Activated CD8-positive, alpha-beta memory T cell treated with anti-CD3 and anti-CD28 coated beads, Interleukin-2, amount 50 U/mL, for 1 hour (primary cell): ENCODE measurements around the gene ERMARD.
A peak's percentile ranks its signal among the peaks of the same experiment; 100 is the strongest.

Experiments
- DNase-seq: peaks from one replicate; pipeline ENCODE4 v3.0.0-alpha.2; 2020; ENCODE audit errors: extremely low read depth

Gene ERMARD

GRCh38 chr6:169783971-169784820, 32.8 kb downstream of the ERMARD start:
- DNase-seq, result no peak

DNA sequence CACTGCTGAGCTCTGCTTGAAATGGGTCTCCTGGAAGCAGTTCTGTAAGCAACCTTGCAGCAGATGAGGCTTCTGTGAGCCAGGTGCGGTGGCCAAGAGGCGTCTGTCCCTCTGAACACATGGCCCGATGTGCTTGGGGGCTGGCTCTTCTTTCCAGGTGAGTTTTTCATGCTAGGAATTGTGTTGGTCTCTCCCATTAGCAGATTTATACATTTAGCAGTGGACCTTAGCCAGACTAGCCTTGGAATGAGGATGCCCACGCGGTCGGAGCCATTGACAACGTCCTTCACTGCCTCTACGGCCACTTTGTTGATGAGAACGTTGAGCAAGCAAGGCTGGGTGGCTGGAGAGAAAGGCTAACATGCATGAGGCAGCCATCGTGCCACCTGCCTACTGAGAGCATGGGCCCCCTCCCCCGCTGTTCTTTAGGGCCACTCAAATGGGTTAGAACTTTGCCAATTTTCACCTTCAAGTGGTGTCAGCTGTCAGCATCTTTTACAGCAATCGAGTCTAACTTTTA, 33.5 kb downstream of the ERMARD start:
- no peak for DNase-seq

- no peak for DNase-seq
Measured at GRCh38 chr6:169785566-169785965, 34.1 kb downstream of the ERMARD start.

DNA sequence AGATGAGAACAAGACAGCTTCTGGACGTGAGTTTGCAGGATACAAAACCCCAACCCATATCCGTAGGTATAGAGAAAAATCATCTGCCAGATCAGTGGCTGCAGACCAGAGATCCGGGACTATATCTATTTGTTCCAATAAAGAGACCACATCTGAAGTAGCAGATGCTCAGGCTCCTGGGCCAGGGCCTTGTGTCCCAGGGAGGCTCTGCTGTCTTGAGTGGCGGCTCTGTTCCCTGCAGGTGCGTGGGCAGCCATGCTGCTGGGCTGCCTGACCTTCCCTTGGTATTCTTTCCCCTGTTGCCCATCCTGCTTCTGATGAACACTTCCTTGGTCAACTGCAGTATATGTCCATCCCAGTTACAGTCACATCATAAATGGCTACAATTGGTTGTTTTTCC, 34.9 kb downstream of the ERMARD start:
- DNase-seq, result no peak

- no peak for DNase-seq
Measured at GRCh38 chr6:169787797-169788196, 36.4 kb downstream of the ERMARD start.

DNA sequence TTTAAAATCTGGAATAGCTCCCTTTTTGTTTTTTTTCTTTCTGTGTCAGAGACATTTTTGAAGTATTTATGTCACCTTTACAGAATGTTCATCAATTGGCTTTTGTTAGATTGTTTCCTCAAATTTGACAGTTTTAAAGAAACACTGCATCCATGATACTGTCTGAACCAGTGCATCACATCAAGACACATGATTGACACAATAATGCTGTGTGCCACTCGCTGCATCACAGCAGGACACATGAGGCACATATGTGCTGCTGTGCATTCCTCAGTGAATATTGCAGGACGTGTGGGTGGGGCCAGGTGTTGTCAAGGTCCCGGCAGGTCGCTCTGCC, 37.4 kb downstream of the ERMARD start:
- DNase-seq, result no peak

GRCh38 chr6:169789146-169789943, 37.9 kb downstream of the ERMARD start:
- no peak for DNase-seq

- peak; percentile 22 for DNase-seq
Measured at GRCh38 chr6:169789944-169790927, 38.8 kb downstream of the ERMARD start.

- no peak for DNase-seq
Measured at GRCh38 chr6:169791721-169792131, 40.3 kb downstream of the ERMARD start.

DNA sequence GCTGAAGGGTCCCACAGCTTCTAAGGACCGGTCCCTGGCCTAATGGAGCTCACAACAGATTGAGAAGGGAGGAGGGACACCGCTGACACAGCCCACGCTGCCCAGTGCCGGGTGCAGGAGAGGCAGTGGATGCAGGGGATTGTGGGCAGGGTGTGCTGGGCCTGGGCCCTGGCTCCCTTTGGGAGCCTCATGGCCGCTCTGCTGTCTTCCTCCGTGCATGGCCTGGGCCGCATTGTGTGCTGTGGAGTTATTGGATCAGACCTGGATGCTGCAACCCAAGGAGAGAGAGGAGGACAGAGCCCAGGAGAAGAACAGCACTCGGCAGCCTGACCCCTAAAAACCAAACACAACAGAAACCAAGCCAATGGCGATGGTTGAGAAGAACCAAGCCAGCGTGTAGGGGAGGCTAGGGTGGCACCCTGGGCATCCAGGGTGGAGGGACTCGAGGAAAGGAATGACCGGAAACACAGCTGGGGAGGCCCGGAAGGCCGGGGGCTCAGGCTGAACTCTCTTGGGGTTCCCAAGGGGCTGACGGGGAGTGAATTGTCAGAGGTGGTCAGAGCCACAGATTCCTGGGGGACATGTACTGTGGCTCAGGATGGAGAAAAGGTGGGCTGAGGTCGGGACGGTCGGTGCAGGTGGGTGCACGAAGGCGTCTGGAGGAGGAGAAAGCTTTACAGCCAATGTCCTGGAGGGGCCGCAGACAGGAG, 41.0 kb downstream of the ERMARD start:
- DNase-seq, result no peak

GRCh38 chr6:169793408-169793807, 42.0 kb downstream of the ERMARD start:
- no peak for DNase-seq

DNA sequence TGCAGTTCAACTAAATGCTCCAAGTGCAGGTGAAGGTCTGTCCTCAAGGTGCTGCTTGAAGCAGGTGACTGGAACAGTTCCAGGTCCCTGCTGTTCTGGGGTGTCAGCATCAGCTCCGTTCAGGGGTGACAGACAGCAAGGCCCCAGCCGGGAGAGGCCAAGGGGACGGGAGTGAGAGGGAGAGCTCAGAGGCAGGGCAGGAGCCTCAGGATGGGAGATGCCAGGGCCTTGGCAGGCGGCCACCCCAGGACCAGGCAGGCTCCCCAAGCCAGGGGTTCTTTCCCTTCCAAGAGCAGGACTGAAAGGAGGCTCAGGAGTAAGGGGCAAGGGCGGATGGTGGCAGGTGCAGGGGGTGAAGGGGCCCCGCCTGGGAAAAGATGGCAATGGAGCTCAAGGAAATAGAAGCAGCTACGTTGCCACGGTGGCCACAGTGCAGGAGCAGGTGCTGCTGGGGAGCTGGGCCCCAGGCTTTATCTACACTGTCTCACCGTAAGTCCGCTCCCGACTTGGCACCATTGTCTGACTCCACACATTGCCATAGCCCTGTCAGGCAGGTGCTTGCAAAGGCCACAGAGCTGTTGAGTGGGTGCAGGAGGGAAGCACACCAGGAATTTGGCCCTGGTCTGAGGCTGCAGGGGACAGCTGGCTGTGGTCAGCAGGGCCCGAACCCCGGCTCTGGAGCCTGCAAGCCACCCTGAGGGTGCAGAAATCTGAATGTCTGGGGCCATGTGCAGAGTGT, 43.1 kb downstream of the ERMARD start:
- no peak for DNase-seq

DNA sequence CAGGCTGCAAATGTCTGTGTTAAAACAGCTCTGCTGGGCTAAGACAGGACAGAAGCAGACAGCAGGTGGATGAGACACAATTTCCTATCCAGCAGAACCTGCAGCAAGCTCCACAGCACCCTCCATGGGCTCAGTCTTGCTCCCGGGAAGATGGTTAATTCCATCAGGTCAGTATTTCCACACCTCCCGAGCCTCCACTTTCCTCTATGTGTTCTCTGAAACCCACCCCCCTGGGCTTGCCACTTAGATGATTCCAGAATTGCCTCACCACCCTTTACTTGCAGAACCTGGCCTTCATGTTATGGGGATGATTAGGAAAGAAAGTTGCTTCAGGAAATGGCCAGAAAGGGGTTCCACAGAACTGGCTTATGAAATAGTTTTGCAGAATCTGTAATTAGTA, 43.8 kb downstream of the ERMARD start:
- DNase-seq, result no peak

DNA sequence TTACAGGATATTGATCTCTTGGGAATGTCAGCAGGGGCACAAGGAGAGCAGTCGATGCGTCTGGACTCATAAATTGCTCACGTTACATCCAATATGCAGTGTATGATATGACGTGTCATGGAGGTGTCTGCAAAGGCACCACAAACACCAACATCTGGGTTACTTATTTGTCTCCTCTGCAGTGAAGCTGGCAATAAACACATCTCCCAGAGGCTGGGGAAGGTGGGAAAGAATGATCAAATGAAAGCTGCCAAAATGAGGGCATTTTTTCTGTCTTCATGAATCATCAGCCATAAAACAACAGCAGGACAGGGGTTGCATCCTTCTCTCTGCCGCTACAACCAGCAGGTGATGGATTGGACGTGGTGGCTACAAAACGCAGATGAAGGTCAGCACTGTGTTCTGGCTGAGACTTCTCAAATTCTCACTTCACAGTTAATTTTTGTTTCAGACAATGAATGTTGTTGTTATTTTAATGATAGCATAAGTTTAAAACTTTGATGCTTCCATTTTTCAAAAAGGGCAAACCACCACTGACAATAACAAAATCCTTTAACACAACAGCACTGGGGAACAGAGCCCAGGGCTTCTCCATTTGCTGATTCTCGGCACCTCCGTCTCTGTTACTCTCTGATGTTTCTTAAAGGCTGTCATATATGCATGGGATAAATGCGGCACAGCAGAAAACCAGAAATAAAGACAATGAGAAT, 47.5 kb downstream of the ERMARD start:
- no peak for DNase-seq

DNA sequence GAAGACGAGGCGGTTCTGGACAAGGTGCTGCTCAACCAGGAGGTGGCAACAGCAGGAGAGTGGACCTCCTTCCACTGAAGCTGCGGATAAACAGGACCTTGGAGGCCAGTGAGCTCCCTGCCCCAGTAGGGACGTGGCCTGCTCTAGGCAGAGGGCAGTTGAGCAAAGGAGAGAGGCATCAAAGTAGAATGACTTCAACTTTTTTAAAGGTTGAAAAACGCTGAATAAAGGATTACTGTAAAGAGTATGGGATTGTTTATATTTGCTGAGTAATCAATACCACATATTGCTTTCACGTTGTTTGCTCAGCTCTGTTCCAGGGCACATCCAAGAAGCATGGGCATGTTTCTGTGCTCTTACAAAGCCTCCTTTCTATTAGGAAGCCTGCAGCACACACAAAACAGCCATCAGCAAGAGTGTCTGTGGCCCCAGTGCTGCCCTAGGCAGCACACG, 48.1 kb downstream of the ERMARD start:
- no peak for DNase-seq

GRCh38 chr6:169800116-169800667, 48.8 kb downstream of the ERMARD start:
- DNase-seq, result no peak

DNA sequence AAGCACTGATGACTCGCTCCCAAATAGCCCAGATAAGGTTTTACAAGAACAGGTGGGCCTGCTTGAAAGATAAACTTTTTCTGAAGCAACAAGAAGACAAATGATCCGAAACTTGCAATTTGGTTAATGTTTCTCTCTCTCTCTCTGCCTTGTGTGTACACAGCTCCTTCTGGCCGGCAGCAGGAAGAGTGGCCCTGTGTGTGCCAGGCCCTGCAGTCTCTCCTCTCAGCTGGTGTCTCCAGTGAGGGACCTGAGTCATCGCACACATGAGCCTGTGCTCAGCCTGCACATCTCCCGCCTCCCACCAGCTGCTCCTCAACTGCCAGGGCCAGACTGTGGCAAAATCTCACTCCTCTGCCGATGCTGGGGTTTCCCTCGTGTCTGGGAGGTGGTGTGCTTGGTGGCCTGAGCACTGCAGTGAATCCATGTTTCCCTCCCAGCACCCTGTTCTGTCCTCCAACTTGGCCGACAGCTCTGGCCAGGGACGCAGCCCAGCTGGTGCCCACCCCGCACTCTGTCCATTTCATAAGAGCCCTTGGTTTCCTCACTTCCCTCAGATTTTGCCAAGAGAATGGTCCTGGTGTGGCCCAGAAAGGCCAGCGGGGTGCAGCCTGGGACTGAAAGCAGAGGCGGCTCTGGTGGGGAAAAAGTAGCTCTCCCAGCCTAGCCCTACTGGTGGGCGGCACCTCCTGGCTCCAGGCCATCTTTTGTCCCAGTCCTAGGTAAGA, 49.4 kb downstream of the ERMARD start:
- DNase-seq, result no peak

GRCh38 chr6:169801396-169802160, 50.2 kb downstream of the ERMARD start:
- DNase-seq, result no peak
